Coronary artery (tissue), 2 donors: ENCODE results near the gene CHST5.
"Not testable (repeated sequence)": the region's sequence is repeated elsewhere in the genome, so short reads cannot be mapped to it uniquely, and the experiment has no call there.

Experiments
- DNase-seq: peaks from one replicate; pipeline ENCODE4 v3.0.0-alpha.2; 2017; ENCODE audit warnings: low spot score
- H3K27ac ChIP-seq, 2 donors: fragments of 200-600 bp; sonication (generic); one replicate each; pipeline ENCODE4 v1.5.1; 2016 to 2019
- H3K4me3 ChIP-seq: fragments of 200-600 bp; sonication (generic); 2 replicates; pipeline ENCODE4 v1.5.1; 2016; ENCODE audit warnings: mild to moderate bottlenecking, moderate library complexity
- CTCF ChIP-seq: fragments of 200-600 bp; sonication (generic); IDR thresholded peaks from one replicate; pipeline ENCODE4 v1.5.1; 2019; ENCODE audit warnings: antibody characterized with exemption

The CHST5 gene

GRCh38 chr16:75506107-75506506 lies 29.8 kb downstream of the CHST5 start:
- Histone ChIP-seq H3K4me3 (no peak overlapping the region), H3K27ac (peak overlapping the region in 1 of 2 donors; percentile 29)

GRCh38 chr16:75503801-75504200 lies 32.1 kb downstream of the CHST5 start:
- TF ChIP-seq CTCF, result no peak
- no peak overlapping the region for H3K4me3 ChIP-seq
- no peak overlapping the region for H3K27ac ChIP-seq
- DNase-seq, result no peak

More at GRCh38 chr16:75506107-75506506, 29.8 kb downstream of the CHST5 start:
- TF ChIP-seq CTCF, result no peak
- no peak for DNase-seq

- no peak for DNase-seq
- H3K27ac ChIP-seq, result no peak overlapping the region
- TF ChIP-seq CTCF, result no peak
- no peak overlapping the region for H3K4me3 ChIP-seq
Measured at GRCh38 chr16:75502916-75503605, 32.8 kb downstream of the CHST5 start.

GRCh38 chr16:75501820-75502219 lies 34.1 kb downstream of the CHST5 start:
- peak overlapping the region; percentile 42 to 61 for H3K27ac ChIP-seq
- DNase-seq, result peak; percentile 79
- H3K4me3 ChIP-seq, result not testable (repeated sequence)

- no peak overlapping the region for H3K27ac ChIP-seq
- no peak for DNase-seq
- TF ChIP-seq CTCF, result no peak
- H3K4me3 ChIP-seq, result no peak overlapping the region
Measured at GRCh38 chr16:75501359-75501758, 34.5 kb downstream of the CHST5 start.

- not testable (repeated sequence) for DNase-seq, H3K4me3 ChIP-seq
- peak overlapping the region; percentile 50 to 81 for H3K27ac ChIP-seq
Measured at GRCh38 chr16:75498605-75499322, 37.1 kb downstream of the CHST5 start.

- Histone ChIP-seq H3K4me3 (no peak overlapping the region), H3K27ac (no peak overlapping the region)
- no peak for TF ChIP-seq CTCF
- no peak for DNase-seq
Measured at GRCh38 chr16:75497558-75497957, 38.4 kb downstream of the CHST5 start.

GRCh38 chr16:75495076-75495674 lies 40.7 kb downstream of the CHST5 start, which contains the start of gene CHST6:
Gene CHST6, minus strand, starts transcription at chr16:75495441. Its CDS starts 15,613 bp downstream, at chr16:75479828.
- no peak for TF ChIP-seq CTCF
- DNase-seq, result no peak
- Histone ChIP-seq H3K27ac (peak within 1 kb of the TSS in 1 of 2 donors; percentile 42), H3K4me3 (peak within 1 kb of the TSS; percentile 77)
